HS-5 (cell line): Measurements from ENCODE around the gene CNKSR2.
"Not testable (repeated sequence)": the region's sequence is repeated elsewhere in the genome, so short reads cannot be mapped to it uniquely, and the experiment has no call there.

Experiments used
- DNase-seq: peaks from one replicate; pipeline ENCODE4 v3.0.0-alpha.2; 2012; ENCODE audit warnings: low read depth

The CNKSR2 gene

GRCh38 chrX:21440911-21441310 is 66.7 kb downstream of the CNKSR2 start:
- DNase-seq: no peak

GRCh38 chrX:21457718-21458117 is 83.5 kb downstream of the CNKSR2 start:
- DNase-seq: no peak

- DNase-seq: no peak
These were observed 94.9 kb downstream of the CNKSR2 start for GRCh38 chrX:21469071-21469470.

GRCh38 chrX:21476909-21477308 is 102.7 kb downstream of the CNKSR2 start:
- DNase-seq: no peak

GRCh38 chrX:21479695-21480270 is 105.6 kb downstream of the CNKSR2 start:
- DNase-seq: peak; percentile 19

- DNase-seq: no peak
These were observed 107.5 kb downstream of the CNKSR2 start for GRCh38 chrX:21481761-21482160.

- not testable (repeated sequence) for DNase-seq
These were observed 109.8 kb downstream of the CNKSR2 start for GRCh38 chrX:21484051-21484450.

- DNase-seq: no peak
These were observed 113.6 kb downstream of the CNKSR2 start for GRCh38 chrX:21487832-21488231.

GRCh38 chrX:21490341-21490740 is 116.1 kb downstream of the CNKSR2 start:
- no peak for DNase-seq

- DNase-seq: peak; percentile 20
These were observed 119.1 kb downstream of the CNKSR2 start for GRCh38 chrX:21493226-21493830.

GRCh38 chrX:21503593-21503992 is 129.4 kb downstream of the CNKSR2 start:
- no peak for DNase-seq

- peak; percentile 37 for DNase-seq
These were observed 135.7 kb downstream of the CNKSR2 start for GRCh38 chrX:21509912-21510311.

- DNase-seq: peak; percentile 4
These were observed 149.8 kb downstream of the CNKSR2 start for GRCh38 chrX:21524008-21524407.

- no peak for DNase-seq
These were observed 153.9 kb downstream of the CNKSR2 start for GRCh38 chrX:21528076-21528475.

GRCh38 chrX:21529771-21530170 is 155.6 kb downstream of the CNKSR2 start:
- peak; percentile 4 for DNase-seq

GRCh38 chrX:21544642-21545041 is 170.4 kb downstream of the CNKSR2 start:
- DNase-seq: not testable (repeated sequence)

GRCh38 chrX:21559417-21559816 is 185.2 kb downstream of the CNKSR2 start:
- no peak for DNase-seq

GRCh38 chrX:21565025-21565424 is 190.8 kb downstream of the CNKSR2 start:
- no peak for DNase-seq

GRCh38 chrX:21574793-21575192 is 200.6 kb downstream of the CNKSR2 start:
- DNase-seq: no peak

GRCh38 chrX:21581479-21581878 is 207.3 kb downstream of the CNKSR2 start:
- no peak for DNase-seq

GRCh38 chrX:21586001-21586400 is 211.8 kb downstream of the CNKSR2 start:
- DNase-seq: no peak

- no peak for DNase-seq
These were observed 216.0 kb downstream of the CNKSR2 start for GRCh38 chrX:21590012-21590776.

GRCh38 chrX:21606002-21606401 is 231.8 kb downstream of the CNKSR2 start:
- DNase-seq: no peak
